Osteoblast (primary cell): Measurements from ENCODE around the gene RING1. TPM values are rescaled to one million over a fixed set of nuclear protein-coding genes. Genes with fewer than 3 reads are reported as not detected.

Source experiments
- DNase-seq: peaks from one replicate; pipeline ENCODE4 v3.0.0; 2011; ENCODE audit warnings: low spot score, mixed read lengths; ENCODE audit not compliant: insufficient read length; ENCODE audit errors: missing footprints
- H2AFZ ChIP-seq: 2 replicates; pipeline ENCODE4 v1.6.0; 2011; ENCODE audit warnings: mild to moderate bottlenecking, low read length
- H3K27ac ChIP-seq: 2 replicates; pipeline ENCODE4 v1.5.1; 2011; ENCODE audit warnings: mild to moderate bottlenecking, low read depth, low read length, moderate library complexity
- H3K27me3 ChIP-seq: 2 replicates; pipeline ENCODE4 v1.6.0; 2012; ENCODE audit warnings: mild to moderate bottlenecking, control low read depth, inconsistent platforms, low read length, moderate library complexity; ENCODE audit not compliant: insufficient read depth
- H3K36me3 ChIP-seq: 2 replicates; pipeline ENCODE4 v1.5.1; 2011; ENCODE audit warnings: mild to moderate bottlenecking, low read length, control low read depth, moderate library complexity; ENCODE audit not compliant: insufficient read depth
- H3K4me1 ChIP-seq: 2 replicates; pipeline ENCODE4 v1.5.1; 2011; ENCODE audit warnings: mild to moderate bottlenecking, low read length, control low read depth, moderate library complexity; ENCODE audit not compliant: insufficient read depth
- H3K4me2 ChIP-seq: 2 replicates; pipeline ENCODE4 v1.6.0; 2011; ENCODE audit warnings: mild to moderate bottlenecking, low read length; ENCODE audit not compliant: insufficient read depth
- H3K4me3 ChIP-seq: fragments of 200-600 bp; sonication (generic); 3 replicates; pipeline ENCODE4 v1.5.1; 2012; ENCODE audit warnings: mild to moderate bottlenecking, low read length, inconsistent platforms; ENCODE audit not compliant: insufficient read depth
- H3K79me2 ChIP-seq: 2 replicates; pipeline ENCODE4 v1.6.0; 2012; ENCODE audit warnings: mild to moderate bottlenecking, low read length, control low read depth, inconsistent platforms; ENCODE audit not compliant: insufficient read depth
- H3K9me3 ChIP-seq: 2 replicates; pipeline ENCODE4 v1.5.1; 2011; ENCODE audit warnings: low read depth, low read length, control low read depth
- H4K20me1 ChIP-seq: 2 replicates; pipeline ENCODE4 v1.6.0; 2012; ENCODE audit warnings: mild to moderate bottlenecking, low read length, control low read depth; ENCODE audit not compliant: insufficient read depth
- CTCF ChIP-seq: IDR thresholded peaks from 2 replicates; pipeline ENCODE4 v1.5.1; 2011; ENCODE audit warnings: mild to moderate bottlenecking, low read depth, low read length, moderate library complexity; ENCODE audit errors: extremely low read depth
- total RNA-seq: library from RNA; depleted of rRNA; stranded (reverse); fragments of >200 nt; gene quantifications from 2 replicates; pipeline ENCODE4 v1.2.3, GENCODE V29; 2012

The RING1 gene
- total RNA-seq, 1 donor, result 34.0 TPM

- Histone ChIP-seq H3K4me2 (peak overlapping the region; percentile 47), H4K20me1 (peaks cover 36% of the 10 kb centered on the region), H3K27me3 (no peaks in the 10 kb centered on the region), H2AFZ (no peak overlapping the region), H3K9me3 (no peaks in the 10 kb centered on the region), H3K36me3 (peaks cover 29% of the 10 kb centered on the region), H3K79me2 (peaks cover 59% of the 10 kb centered on the region), H3K27ac (peak overlapping the region; percentile 47), H3K4me1 (peaks cover 60% of the 10 kb centered on the region), H3K4me3 (no peak overlapping the region)
- DNase-seq, result peak; percentile 35
- TF ChIP-seq CTCF, result no peak
Observed at GRCh38 chr6:33203443-33204164, 4.7 kb upstream of the RING1 start.

- H3K4me1 ChIP-seq, result peaks cover 61% of the 10 kb centered on the region
- H4K20me1 ChIP-seq, result peaks cover 33% of the 10 kb centered on the region
- DNase-seq, result no peak
- H3K27ac ChIP-seq, result peak overlapping the region; percentile 47
- H3K36me3 ChIP-seq, result peaks cover 29% of the 10 kb centered on the region
- H3K27me3 ChIP-seq, result no peaks in the 10 kb centered on the region
- H2AFZ ChIP-seq, result no peak overlapping the region
- no peaks in the 10 kb centered on the region for H3K9me3 ChIP-seq
- no peak for TF ChIP-seq CTCF
- peak overlapping the region; percentile 47 for H3K4me2 ChIP-seq
- H3K4me3 ChIP-seq, result no peak overlapping the region
- H3K79me2 ChIP-seq, result peaks cover 58% of the 10 kb centered on the region
Observed at GRCh38 chr6:33204165-33204414, 4.2 kb upstream of the RING1 start.

GRCh38 chr6:33204415-33205190 is 3.7 kb upstream of the RING1 start, which contains the start of gene HSD17B8:
HSD17B8 (plus strand) TSS chr6:33204655; CDS start chr6:33204669, 14 bp downstream.
- Histone ChIP-seq H3K4me3 (peak within 1 kb of the TSS; percentile 77), H3K9me3 (no peaks in the 10 kb centered on the region), H3K36me3 (peaks cover 29% of the 10 kb centered on the region), H2AFZ (no peak within 1 kb of the TSS), H4K20me1 (peaks cover 32% of the 10 kb centered on the region), H3K4me1 (peaks cover 58% of the 10 kb centered on the region), H3K27ac (peak within 1 kb of the TSS; percentile 91), H3K79me2 (peaks cover 54% of the 10 kb centered on the region), H3K4me2 (peak within 1 kb of the TSS; percentile 91), H3K27me3 (no peaks in the 10 kb centered on the region)
- TF ChIP-seq CTCF, result no peak
- DNase-seq, result peak; percentile 100
